NCI-H2107 treated with DMSO at 0.1 percent for 48 hours (cell line): ENCODE data around the gene HYDIN.

Source experiments
- DNase-seq: peaks from one replicate; lab custom pipeline; 2025; ENCODE audit not compliant: unreplicated experiment; lab: John Stamatoyannopoulos, UW

Gene HYDIN

GRCh38 chr16:70769131-70769530 lies 461.4 kb downstream of the HYDIN start:
- no peak for DNase-seq

- no peak for DNase-seq
Observed at GRCh38 chr16:70768203-70768580, 462.3 kb downstream of the HYDIN start.

DNA sequence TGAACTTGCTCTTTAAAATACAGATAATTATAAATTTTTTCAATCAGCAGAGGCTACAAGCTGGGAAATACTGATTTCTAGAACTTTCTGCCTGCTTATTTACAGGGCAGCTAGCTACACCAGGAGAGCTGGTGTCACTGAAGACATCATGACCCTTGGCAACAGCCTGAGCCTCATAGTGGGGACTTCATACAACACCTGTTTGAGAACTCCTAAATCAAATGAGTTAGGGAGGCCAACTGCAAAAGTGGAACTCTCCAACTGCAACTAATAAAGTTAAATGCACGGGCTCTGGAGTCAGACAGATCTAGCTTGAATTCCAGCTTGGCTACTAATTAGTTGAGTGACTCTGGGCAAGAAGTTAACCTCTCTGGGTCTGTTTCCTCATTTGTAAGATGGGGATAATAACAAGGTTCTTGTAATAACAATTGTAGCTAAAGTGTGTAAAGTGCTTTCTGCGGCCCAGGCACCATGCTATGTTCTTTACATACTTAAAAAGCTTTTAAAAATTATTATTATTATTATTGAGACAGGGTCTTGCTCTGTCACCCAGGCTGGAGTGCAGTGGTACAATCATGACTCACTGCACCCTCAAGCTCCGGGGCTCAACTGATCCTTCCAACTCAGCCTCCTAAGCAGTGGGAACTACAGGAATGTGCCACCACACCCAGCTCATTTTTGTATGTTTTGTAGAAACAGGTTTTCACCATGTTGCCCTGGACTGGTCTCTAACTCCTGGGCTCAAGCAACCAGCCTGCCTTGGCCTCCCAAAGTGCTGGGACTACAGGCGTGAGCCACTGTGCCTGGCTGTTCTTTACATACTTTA lies 462.9 kb downstream of the HYDIN start:
- DNase-seq = no peak

DNA sequence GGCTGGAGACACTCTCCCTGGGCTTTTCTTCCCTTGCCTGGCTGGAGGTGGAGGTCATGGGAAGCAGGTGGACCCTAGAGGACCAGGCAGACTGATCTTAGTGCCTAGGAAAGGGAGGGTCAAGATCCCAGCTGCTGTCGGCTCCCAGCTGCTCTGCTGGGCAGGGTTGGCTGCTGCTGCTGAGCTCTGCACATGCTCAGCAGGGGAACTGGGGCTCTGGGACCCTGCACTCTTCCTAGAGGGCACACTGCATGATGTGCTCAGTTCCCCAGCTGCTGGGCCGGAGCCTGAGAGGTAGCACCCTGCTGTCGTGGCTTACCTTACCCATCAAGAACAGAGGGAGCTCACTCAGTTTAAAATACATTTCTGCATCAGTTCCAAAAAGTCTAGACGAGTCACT lies 463.9 kb downstream of the HYDIN start:
- no peak for DNase-seq

DNA sequence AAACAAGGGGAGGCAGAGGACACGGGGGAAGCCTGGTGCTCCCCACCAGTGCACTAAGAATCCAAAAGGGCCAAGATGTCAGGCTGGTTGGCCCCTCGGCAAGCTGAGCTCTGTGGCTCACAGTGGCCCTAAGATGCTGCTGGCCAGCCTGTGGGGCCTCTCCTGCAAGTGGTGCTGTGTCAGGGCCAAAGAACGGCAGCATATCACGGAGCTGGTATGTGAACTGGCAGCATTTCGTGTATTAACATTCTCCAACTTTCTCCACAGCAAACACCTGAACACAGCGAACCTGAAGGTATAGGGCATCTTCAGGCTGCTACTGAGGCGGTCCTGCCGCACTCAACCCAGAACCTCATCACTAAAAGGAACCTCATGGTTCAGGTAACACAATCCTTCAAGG lies 464.3 kb downstream of the HYDIN start:
- no peak for DNase-seq

DNA sequence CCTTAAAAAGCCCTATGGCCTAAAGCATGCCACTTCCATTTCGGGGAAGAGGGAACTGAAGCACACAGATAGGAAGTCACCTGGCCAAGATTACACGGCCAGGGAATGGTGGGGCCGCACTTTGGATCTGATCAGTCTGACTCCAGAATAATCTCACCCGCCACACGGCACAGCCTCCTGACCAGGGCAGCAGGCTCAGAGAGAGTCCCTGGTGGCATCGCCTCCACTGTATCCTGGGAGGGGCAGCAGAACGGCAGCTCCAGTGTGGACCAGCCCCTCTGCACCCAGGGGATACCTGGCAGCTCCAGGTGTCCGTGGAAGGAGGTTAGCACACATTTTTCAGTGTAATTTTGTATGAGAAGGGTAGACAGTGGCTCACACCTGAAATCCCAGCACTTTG lies 465.0 kb downstream of the HYDIN start:
- no peak for DNase-seq

DNA sequence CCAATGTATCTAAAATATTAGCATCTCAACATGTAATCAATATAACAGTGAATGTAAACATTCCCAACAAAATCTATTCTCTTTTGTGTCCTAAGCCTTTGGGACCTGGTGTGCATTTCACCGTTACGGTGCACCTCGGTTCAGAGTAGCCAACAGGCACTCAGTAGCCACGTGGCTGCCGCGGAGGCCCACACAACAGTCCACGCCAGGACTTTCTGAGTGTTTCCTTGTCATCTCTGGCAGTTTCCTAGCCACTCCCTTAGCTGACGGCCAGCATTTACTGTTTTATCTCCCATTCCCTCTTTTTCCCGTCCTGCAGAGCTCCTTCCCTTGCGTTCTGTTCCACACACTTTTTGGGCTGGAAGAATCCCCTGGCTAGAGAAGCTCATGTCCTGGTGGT lies 465.9 kb downstream of the HYDIN start:
- no peak for DNase-seq

- DNase-seq = no peak
Observed at GRCh38 chr16:70760221-70760620, 470.3 kb downstream of the HYDIN start.

GRCh38 chr16:70759666-70760065 lies 470.9 kb downstream of the HYDIN start:
- DNase-seq = no peak

GRCh38 chr16:70758786-70759185 lies 471.7 kb downstream of the HYDIN start:
- peak; percentile 26 for DNase-seq
